ENCODE measurements around the gene PLEKHF1. TPM values are rescaled to one million over a fixed set of nuclear protein-coding genes. Genes with fewer than 3 reads are reported as not detected.

The PLEKHF1 gene
- total and polyA plus RNA-seq, 2 of the 8 experiments (the other 6 are each of a cell fraction or from before 2014, with no cell fraction given) = 11.1 to 18.4 TPM

DNA sequence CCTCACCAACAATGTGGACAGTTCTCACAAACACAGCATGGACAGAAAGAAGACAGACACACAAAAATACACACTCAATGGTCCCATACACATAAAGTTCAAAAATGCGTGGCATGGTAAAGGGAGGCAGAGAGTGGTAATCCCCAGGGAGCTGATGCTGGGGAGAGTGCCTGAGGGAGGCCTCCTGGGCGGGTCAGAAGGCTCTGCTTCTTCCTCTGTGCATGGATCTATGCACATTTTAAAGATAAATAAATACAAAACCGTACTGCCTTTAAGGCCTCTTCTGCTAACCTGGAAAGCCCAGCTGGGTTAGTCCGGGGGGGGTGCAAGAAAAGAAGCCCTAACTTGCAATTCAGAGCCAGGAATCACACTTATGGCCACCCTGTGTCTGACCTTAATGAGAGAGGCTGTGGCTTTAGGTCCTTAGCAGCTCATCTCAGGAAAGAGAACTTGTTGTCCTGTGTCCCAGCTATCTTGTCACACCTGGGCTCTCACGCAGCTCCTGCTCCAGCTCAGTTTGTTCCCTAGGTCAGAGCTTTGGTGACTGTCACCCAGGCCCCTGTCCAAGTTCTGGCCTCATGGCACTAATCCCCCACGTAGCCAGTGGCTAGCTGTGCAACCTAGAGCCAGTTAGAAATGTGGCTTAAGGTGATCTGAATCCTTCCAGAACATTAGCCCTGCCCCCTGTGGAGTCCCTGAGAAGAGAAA is 30.7 kb upstream of the PLEKHF1 start (continued):
- TF ChIP-seq, protein P1, sequence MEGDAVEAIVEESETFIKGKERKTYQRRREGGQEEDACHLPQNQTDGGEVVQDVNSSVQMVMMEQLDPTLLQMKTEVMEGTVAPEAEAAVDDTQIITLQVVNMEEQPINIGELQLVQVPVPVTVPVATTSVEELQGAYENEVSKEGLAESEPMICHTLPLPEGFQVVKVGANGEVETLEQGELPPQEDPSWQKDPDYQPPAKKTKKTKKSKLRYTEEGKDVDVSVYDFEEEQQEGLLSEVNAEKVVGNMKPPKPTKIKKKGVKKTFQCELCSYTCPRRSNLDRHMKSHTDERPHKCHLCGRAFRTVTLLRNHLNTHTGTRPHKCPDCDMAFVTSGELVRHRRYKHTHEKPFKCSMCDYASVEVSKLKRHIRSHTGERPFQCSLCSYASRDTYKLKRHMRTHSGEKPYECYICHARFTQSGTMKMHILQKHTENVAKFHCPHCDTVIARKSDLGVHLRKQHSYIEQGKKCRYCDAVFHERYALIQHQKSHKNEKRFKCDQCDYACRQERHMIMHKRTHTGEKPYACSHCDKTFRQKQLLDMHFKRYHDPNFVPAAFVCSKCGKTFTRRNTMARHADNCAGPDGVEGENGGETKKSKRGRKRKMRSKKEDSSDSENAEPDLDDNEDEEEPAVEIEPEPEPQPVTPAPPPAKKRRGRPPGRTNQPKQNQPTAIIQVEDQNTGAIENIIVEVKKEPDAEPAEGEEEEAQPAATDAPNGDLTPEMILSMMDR (IDR thresholded peaks at IDR 0.05; ENCODE audit: control extremely low read depth in 1 of 3, insufficient read depth in 1 of 3, low read depth in 1 of 3, low read length in 3 of 3) = no peak
- TF ChIP-seq, protein P2, sequence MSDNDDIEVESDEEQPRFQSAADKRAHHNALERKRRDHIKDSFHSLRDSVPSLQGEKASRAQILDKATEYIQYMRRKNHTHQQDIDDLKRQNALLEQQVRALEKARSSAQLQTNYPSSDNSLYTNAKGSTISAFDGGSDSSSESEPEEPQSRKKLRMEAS (IDR thresholded peaks at IDR 0.05) = no peak
- no peak for TF ChIP-seq GABPA (IDR thresholded peaks at IDR 0.05; ENCODE audit: borderline replicate concordance, insufficient read depth, low read length)
- no peak for TF ChIP-seq RNF2 (IDR thresholded peaks at IDR 0.05; ENCODE audit: borderline replicate concordance, low read depth, low read length, missing control alignments, poor library complexity, severe bottlenecking)
- TF ChIP-seq TBP (IDR thresholded peaks at IDR 0.05; ENCODE audit: low read depth, low read length) = no peak

Measured in H1 (cell line).